Measurements from ENCODE around the gene PPCDC.

DNA sequence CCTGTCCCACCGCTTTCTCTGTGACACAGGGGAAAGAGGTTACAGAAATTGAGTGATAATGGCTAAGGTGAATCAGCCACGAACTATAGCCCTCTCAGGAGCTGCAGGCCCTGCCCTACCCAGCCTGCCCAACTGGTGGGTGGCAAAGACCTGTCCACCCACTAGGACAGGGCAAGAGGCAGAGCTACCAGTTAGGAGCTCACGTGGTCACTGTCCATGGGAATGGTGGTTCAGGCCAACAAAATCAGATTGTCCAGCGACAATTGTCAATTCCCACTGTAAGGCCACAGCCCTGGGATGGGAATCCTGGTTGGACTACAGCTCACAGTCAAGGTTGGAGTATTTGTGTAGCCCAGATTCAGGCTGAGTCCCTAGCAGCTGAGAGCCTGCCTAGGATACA lies 75.0 kb downstream of the PPCDC start:
- TF ChIP-seq, protein P1, sequence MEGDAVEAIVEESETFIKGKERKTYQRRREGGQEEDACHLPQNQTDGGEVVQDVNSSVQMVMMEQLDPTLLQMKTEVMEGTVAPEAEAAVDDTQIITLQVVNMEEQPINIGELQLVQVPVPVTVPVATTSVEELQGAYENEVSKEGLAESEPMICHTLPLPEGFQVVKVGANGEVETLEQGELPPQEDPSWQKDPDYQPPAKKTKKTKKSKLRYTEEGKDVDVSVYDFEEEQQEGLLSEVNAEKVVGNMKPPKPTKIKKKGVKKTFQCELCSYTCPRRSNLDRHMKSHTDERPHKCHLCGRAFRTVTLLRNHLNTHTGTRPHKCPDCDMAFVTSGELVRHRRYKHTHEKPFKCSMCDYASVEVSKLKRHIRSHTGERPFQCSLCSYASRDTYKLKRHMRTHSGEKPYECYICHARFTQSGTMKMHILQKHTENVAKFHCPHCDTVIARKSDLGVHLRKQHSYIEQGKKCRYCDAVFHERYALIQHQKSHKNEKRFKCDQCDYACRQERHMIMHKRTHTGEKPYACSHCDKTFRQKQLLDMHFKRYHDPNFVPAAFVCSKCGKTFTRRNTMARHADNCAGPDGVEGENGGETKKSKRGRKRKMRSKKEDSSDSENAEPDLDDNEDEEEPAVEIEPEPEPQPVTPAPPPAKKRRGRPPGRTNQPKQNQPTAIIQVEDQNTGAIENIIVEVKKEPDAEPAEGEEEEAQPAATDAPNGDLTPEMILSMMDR (conservative IDR thresholded peaks at IDR 0.05 in 1 of 2, IDR thresholded peaks at IDR 0.05 in 1 of 2; ENCODE audit: extremely low read depth in 1 of 2, insufficient read depth in 1 of 2, low read depth in 1 of 2, low read length in 2 of 2) = no peak
- no peak for TF ChIP-seq EZH2 (IDR thresholded peaks at IDR 0.05; ENCODE audit: borderline replicate concordance, low read length)

Measured in mammary epithelial cell (primary cell).